ENCODE measurements around the gene SLC29A3.

DNA sequence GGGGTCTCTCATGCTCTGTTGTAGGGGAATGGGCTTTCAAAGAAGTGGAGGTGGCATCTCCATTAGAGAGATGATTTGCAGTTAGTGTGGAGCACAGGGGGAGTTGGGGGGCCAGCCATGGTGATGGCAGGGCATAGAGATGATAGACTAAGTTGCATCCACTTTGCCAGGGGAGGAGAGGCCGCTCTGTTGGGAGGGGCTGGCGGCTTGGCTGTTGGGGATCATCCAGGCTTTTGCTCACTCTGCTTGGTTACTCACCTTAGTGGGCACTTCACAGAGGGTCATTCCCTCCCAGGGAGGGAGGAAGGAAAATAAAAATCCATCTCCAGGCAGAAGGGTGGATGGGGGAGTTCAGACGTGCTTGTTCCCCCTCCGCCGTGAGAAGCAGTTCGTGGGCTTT, 46.3 kb downstream of the SLC29A3 start:
- TF ChIP-seq, protein P1, sequence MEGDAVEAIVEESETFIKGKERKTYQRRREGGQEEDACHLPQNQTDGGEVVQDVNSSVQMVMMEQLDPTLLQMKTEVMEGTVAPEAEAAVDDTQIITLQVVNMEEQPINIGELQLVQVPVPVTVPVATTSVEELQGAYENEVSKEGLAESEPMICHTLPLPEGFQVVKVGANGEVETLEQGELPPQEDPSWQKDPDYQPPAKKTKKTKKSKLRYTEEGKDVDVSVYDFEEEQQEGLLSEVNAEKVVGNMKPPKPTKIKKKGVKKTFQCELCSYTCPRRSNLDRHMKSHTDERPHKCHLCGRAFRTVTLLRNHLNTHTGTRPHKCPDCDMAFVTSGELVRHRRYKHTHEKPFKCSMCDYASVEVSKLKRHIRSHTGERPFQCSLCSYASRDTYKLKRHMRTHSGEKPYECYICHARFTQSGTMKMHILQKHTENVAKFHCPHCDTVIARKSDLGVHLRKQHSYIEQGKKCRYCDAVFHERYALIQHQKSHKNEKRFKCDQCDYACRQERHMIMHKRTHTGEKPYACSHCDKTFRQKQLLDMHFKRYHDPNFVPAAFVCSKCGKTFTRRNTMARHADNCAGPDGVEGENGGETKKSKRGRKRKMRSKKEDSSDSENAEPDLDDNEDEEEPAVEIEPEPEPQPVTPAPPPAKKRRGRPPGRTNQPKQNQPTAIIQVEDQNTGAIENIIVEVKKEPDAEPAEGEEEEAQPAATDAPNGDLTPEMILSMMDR (conservative IDR thresholded peaks at IDR 0.05; ENCODE audit: low read depth in 2 of 2): no peak
- TF ChIP-seq POLR2AphosphoS5 (IDR thresholded peaks at IDR 0.05; ENCODE audit: low read depth) (no peak), EZH2 (IDR thresholded peaks at IDR 0.05; ENCODE audit: low read depth, unreplicated experiment) (no peak), STAT1 (IDR thresholded peaks at IDR 0.05; ENCODE audit: unreplicated experiment) (no peak), CREB1 (CRISPR knock-in tag; IDR thresholded peaks at IDR 0.05; ENCODE audit: low read depth) (no peak), EZH2phosphoT487 (IDR thresholded peaks at IDR 0.05; ENCODE audit: unreplicated experiment) (no peak)
- TF ChIP-seq, protein P2, sequence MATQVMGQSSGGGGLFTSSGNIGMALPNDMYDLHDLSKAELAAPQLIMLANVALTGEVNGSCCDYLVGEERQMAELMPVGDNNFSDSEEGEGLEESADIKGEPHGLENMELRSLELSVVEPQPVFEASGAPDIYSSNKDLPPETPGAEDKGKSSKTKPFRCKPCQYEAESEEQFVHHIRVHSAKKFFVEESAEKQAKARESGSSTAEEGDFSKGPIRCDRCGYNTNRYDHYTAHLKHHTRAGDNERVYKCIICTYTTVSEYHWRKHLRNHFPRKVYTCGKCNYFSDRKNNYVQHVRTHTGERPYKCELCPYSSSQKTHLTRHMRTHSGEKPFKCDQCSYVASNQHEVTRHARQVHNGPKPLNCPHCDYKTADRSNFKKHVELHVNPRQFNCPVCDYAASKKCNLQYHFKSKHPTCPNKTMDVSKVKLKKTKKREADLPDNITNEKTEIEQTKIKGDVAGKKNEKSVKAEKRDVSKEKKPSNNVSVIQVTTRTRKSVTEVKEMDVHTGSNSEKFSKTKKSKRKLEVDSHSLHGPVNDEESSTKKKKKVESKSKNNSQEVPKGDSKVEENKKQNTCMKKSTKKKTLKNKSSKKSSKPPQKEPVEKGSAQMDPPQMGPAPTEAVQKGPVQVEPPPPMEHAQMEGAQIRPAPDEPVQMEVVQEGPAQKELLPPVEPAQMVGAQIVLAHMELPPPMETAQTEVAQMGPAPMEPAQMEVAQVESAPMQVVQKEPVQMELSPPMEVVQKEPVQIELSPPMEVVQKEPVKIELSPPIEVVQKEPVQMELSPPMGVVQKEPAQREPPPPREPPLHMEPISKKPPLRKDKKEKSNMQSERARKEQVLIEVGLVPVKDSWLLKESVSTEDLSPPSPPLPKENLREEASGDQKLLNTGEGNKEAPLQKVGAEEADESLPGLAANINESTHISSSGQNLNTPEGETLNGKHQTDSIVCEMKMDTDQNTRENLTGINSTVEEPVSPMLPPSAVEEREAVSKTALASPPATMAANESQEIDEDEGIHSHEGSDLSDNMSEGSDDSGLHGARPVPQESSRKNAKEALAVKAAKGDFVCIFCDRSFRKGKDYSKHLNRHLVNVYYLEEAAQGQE (IDR thresholded peaks at IDR 0.05; ENCODE audit: unreplicated experiment): no peak

Data from GM23338 (cell line).